GM21737 (cell line): ENCODE data around the gene LCN6.

Experiments used
- ATAC-seq: cut with Tn5 transposase; IDR thresholded peaks from one replicate; pipeline ENCODE4 v1.9.1; 2021; ENCODE audit warnings: mild to moderate bottlenecking, moderate library complexity; ENCODE audit not compliant: unreplicated experiment

Gene LCN6

GRCh38 chr9:136726631-136727191 lies 21.6 kb downstream of the LCN6 start:
- no peak for ATAC-seq

- no peak for ATAC-seq
These were observed 22.2 kb downstream of the LCN6 start for GRCh38 chr9:136726118-136726517.

GRCh38 chr9:136725612-136726011 lies 22.7 kb downstream of the LCN6 start:
- ATAC-seq = no peak

DNA sequence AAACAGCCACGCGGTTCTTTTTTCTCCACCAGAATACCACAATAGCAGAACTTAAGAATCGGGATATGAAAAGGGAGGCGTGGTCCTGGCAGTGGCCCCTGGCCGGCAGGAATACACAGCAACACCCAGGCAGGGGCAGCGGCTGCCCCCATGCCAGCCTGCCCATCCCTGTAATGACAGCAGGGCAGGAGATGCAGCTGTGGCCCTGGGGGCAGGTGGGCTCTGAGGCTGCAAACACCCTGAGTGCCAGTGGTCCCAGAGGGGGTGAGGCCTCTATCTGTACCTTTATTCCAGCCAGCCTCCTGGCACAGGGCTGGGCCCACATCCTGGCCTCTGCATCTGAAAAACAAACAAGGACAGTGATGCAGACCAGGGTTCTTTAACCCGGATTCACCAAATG lies 23.6 kb downstream of the LCN6 start:
- ATAC-seq = no peak

DNA sequence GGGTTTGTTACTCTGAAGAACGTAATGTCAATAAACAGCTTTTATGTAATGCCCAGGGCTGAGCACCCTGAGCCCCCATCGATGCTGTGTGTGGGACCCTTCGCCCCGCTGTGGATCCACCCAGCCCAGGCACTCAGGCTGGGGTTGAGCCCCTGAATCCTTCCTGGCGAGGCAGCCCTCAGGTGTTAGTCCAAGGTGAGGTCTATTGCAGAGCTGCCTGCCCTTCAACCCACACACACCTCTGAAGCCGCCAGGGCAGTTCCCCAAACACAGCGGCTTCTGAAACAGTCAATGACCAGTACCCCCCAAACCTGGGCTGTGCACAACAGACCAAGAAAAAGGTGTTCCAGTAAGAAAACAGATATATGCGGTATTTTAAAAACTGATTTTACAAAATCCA lies 24.3 kb downstream of the LCN6 start:
- no peak for ATAC-seq

DNA sequence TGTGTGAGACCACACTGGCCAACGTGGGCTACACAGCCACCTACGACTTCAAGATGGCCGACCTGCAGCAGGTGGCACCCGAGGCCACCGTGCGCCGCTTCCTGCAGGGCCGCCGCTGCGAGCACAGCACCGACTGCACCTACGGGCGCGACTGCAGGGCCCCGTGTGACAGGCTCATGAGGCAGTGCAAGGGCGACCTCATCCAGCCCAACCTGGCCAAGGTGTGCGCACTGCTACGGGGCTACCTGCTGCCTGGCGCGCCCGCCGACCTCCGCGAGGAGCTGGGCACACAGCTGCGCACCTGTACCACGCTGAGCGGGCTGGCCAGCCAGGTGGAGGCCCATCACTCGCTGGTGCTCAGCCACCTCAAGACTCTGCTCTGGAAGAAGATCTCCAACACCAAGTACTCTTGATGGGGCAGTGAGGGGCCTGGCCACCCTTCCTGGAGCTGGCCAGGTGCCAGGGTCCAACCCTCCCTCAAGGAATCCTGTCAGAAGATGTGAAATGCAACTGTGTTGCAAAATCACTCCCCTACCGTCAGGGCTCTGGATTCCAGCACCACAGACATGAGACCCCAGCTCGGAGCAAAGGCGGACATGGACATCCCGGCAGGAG lies 24.9 kb downstream of the LCN6 start:
- ATAC-seq = no peak

- ATAC-seq = no peak
These were observed 25.4 kb downstream of the LCN6 start for GRCh38 chr9:136722969-136723356.

DNA sequence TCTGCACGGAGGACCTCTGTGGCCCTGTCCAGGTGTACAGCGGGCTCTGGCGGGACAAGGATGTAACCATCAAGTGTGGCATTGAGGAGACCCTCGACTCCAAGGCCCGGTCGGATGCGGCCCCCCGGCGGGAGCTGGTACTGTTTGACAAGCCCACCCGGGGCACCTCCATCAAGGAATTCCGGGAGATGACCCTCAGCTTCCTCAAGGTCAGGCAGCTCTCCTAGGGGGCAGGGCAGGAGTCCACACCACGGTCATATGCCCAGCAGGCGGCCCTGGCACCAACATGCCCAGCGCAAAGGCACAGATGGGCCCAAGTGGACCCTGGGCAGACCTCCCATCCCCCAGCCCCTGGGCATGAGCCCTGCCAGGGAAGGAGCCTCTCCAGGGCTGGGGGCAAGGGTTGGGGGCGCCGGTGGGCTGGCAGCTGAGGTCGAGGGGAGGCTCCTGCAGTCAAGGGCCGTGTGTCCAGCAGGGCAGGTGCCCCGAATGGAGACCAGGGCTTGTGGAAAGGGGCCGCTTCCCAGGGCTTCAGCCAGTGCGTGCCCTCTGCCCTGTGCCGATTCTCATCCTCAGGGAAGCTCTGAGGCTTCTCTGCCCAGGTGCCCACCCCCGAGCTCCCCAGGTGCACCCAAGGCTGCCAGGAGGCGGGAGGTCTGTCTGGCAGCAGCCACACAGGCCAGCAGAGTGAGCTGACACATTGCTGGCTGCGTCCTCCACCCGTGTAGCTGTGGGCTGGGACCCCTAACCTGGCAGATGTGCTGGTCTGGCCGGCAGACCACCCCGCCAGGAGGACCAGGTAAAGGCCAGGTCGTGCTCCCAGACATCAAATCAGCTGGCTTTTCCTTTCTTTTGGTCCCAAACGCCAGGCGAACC lies 26.0 kb downstream of the LCN6 start:
- ATAC-seq = no peak

DNA sequence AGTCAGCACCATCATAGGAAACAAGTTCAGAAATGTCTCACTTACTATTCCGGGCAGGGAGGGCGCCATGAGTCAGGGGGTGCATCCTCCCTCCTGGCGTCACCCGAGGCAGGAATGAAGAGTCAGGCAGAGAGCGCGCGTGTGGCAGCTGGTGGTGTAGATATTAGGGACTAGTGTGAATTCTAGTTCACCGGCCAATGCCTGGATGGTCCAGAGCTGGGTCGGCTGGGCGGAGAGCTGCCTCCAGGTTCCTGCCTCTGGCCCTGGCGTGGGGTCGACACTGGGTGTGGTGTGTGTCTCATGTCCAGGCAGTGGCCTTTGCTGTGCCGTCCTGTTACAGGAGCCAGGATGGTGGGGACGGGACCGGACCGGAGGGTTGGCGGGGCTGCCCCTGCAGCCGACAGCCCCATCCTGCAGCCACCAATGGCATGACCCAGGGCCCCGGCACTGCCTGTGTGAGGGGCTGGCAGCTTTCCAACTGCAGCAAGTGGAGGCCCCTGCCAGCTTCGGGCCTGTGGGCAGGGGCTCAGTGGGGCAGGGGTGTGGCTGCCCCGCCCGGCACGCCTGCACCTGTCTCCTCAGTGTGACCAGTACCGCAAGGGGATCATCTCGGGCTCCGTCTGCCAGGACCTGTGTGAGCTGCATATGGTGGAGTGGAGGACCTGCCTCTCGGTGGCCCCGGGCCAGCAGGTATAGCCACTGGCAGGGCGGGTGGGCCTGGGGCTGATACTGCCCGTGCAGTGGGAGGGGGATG lies 26.8 kb downstream of the LCN6 start:
- no peak for ATAC-seq

- no peak for ATAC-seq
These were observed 27.4 kb downstream of the LCN6 start for GRCh38 chr9:136720898-136721338.

DNA sequence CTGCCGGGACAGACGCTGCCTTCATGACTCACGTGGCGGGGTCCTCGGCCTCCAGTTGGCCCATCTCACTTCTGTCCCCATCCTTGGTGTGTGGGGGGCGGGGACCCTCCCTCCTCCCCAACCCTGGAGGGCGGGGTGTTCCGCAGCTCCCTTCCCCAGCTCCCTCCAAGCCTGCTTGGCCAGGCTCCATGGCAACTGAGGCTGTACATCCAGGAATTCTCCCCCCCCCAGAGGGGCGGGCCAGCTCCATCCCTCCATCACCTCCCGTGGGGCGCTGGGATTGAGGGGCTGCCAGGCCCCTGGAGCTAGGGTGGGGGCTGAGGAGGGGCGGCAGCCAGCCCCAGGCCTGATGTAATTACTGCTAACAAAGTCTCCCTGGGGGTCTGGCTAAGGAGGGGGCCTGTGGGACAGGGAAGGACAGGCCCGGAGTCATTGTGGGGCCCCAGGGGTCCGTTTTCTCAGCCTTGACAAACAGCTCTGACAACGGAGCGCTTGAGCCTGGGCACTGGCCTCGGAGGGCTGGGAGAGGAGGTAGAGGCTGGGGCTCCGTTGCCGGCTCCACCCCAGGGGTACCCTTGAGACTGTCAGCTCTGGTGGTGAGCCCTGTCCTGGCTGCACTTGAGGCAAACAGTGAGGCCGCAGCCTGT lies 28.0 kb downstream of the LCN6 start:
- ATAC-seq = no peak

GRCh38 chr9:136719195-136719880 lies 29.0 kb downstream of the LCN6 start:
- no peak for ATAC-seq

GRCh38 chr9:136718345-136719194 lies 29.8 kb downstream of the LCN6 start:
- ATAC-seq = no peak

DNA sequence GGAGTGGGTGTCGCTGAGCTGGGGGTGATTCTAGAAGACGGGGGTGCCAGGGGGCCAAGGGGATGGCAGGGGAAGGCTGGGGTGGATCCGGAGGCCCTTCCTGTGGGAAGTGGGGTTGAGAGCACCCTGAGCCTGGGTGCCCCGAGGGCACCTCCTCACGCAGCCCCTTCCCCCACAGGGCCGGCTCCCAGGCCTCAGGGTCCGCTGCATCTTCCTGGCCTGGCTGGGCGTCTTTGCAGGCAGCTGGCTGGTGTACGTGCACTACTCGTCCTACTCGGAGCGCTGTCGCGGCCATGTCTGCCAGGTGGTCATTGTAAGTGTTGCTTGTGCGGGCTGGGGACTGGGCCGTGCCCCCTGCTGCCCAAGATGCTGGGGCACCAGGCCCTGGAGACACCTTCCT lies 30.9 kb downstream of the LCN6 start:
- no peak for ATAC-seq

- no peak for ATAC-seq
These were observed 33.4 kb downstream of the LCN6 start for GRCh38 chr9:136714893-136715274.

GRCh38 chr9:136714096-136714892 lies 34.0 kb downstream of the LCN6 start:
- ATAC-seq = no peak

GRCh38 chr9:136713550-136713949 lies 34.8 kb downstream of the LCN6 start:
- no peak for ATAC-seq

- no peak for ATAC-seq
These were observed 35.4 kb downstream of the LCN6 start for GRCh38 chr9:136712690-136713544.
